CD4-positive, alpha-beta T cell treated with Interleukin-15 for 4 hours (primary cell): ENCODE measurements around the gene NEDD1.

Experiments
- DNase-seq: peaks from one replicate; pipeline ENCODE4 v3.0.0-alpha.2; 2020; ENCODE audit warnings: low spot score

Gene NEDD1, protein sequence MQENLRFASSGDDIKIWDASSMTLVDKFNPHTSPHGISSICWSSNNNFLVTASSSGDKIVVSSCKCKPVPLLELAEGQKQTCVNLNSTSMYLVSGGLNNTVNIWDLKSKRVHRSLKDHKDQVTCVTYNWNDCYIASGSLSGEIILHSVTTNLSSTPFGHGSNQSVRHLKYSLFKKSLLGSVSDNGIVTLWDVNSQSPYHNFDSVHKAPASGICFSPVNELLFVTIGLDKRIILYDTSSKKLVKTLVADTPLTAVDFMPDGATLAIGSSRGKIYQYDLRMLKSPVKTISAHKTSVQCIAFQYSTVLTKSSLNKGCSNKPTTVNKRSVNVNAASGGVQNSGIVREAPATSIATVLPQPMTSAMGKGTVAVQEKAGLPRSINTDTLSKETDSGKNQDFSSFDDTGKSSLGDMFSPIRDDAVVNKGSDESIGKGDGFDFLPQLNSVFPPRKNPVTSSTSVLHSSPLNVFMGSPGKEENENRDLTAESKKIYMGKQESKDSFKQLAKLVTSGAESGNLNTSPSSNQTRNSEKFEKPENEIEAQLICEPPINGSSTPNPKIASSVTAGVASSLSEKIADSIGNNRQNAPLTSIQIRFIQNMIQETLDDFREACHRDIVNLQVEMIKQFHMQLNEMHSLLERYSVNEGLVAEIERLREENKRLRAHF

DNA sequence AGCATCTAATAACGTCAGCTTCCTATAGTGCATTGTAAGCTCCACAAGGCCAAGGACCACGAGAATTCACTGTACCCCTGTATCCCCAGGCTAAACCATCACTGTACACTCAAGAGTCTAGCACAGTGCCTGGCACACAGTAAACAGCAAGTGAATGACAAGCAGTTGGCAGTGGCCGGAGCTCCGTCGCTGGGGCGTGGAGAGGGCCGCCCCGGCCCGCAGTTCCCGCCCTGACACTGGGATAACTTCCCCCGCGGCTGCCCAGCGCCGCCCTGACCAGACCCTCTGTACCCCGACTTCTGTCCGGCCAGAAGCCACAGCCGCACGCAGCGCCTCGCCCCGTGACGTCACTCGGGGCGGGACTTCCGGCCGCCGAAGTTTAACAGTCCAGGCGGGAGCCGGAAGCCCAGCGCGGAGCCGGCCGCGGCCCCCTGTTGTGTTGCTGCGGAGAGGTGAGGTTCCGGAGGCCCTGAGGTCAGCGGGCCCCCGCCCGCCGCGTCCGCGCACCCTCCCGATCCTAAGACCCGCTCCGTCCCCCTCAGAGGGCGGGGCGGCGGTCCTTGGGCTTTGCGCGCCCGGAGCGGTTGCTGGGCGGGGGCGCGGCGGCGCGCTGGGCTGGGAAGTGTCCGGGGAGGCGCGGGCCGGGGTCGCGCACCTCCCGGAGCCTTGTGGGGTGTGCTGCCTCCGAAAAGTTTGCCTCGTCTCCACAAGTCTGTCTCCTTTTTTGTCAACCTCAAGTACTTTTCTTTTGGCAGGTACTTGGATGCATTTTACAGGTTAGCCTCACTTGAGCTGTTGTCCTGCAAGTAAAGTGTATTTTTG lies at the start of gene NEDD1:
TSS of gene NEDD1 (plus strand) at position 409 of the 822 bp plus-strand sequence. CDS start 2,503 bp downstream, outside the sequence.
- DNase-seq, result peak; percentile 80

DNA sequence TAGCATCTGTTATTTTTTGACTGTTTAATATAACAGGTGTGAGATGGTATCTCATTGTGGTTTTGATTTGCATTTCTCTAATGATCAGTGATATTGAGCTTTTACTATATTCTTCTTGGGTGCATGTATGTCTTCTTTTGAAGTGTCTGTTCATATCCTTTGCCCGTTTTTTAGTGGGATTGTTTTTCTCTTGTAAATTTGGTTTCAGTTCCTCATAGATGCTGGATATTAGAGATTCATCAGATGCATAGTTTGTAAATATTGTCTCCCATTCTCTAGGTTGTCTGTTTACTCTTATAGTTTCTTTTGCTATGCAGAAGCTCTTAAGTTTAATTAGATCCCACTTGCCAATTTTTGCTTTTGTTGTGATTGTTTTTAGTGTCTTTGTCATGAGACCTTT lies 48.9 kb upstream of the NEDD1 start:
- DNase-seq, result no peak

DNA sequence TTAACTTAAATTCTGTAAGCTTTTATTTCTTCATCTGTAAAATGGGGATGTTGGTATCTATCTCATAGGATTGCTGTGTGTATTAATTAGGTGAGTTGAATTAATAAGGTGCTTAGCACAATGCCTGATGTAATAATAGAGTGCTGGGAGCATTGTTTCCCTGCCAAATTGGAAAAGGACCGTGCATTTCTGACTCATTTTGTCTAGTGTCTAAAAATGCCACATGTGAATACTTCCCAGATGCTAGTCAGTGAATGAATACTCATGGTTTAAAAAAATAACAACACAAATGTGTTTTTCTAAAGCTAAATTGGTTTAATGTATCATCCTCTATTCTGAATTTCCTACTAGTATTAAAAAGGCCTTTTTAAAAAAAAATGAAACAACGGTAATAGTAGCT lies 45.4 kb upstream of the NEDD1 start:
- no peak for DNase-seq

DNA sequence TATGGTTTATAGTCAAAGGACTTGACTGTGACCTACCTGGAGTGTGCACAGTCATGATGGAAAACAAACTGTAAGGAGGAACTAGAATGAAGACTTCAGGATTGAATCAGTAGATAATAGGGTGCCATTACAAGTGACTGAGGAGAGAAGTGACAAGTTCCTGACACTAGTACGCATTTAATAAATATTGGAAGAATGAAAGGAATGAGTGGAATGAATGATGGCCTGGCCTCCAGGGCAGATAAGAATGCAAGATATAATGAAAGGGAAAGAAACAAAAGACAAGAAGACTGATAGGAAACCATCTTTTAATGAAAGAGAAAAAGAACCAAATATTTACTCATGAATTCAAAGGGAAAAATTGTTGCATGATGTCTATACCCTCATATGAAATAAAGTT lies 44.7 kb upstream of the NEDD1 start:
- no peak for DNase-seq

DNA sequence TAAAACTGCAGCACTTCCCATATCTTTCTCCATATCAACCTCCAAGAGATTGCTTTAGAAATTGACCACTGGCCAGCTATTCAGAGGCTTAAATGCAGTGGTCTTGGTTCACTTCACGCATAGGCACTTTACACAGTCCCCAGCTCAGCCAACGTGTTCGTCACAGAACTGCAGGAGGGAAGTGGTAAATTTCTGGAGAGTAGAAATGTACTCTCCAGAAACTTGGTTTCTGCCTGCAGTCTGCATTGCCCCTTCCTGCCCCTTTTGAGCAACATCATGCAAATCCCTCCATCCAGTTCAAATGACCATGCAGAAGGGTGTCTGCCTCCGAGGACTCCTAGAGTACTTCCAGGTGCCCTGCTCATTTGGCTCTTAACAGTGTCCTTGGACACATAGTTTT lies 42.7 kb upstream of the NEDD1 start:
- DNase-seq, result no peak

DNA sequence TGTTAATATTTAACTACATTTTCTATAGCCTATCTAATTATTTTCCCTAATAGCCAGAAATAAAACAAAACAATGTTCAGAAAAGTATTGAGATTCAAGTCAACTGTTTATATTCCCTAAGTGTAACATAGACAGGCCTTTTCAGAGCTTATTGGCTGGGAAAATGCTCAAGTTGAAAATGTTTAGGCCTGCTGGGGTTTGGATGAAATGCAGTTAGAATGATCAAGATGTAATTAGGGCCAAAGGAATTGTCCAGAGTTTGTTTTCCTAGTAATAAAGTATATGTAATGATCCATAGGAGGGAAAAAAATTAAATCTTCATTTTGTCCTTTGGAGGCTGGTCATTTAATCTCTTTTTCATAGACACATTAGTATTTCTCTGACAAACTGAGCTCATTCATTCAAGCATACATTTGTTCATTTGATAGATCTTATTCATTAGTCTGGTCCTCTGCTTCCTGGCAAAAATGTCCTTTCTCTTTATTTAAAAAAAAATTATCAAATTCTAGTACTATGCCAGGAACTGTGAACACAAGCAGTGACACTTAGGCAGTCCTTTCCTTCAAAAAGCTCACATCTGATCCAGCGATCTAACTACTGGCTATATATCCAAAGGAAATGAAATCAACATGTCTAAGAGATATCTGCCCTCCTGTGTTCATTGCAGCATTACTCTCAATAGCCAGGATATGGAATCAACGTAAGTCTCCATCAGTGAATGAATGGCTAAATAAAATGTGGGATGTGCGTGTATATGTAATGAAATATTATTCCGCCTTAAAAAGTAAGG lies 40.1 kb upstream of the NEDD1 start:
- no peak for DNase-seq

DNA sequence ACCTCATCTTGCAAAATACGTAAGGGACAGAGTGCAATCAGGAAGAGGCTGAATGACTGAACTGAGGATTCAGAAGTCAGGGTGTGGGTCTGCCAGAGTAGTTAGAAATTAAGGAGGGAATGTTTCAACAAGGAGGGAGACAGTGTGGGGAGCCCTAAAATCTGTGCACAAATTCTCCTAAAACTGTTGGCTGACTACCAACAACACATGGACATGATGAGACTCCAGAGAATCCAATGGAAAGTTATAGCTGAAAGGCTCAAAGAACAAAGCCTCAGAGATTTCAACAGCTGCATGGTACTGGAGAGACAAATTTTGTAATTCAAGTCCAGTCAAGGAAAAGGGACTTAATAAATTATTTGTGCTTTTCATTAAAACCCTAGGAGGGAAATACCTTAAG lies 36.1 kb upstream of the NEDD1 start:
- DNase-seq, result no peak

DNA sequence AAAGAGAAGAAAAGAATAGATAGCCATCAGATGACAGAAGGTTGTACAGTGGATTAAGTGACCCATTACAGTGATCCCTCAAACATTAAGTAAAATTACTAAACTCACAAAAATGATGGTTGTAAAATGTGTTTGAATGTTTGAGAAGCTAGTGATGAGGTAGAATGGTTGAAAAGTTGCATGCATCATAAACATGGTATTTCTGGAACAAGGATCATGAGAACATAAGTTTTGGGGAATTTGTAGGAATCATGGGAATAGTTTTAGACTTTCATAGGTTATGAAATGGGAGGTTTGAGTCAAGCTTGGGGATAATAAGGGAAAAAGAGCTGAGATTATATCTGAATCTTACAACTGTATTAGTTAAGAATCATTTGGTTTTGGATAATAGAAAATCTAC lies 34.1 kb upstream of the NEDD1 start:
- DNase-seq, result no peak

DNA sequence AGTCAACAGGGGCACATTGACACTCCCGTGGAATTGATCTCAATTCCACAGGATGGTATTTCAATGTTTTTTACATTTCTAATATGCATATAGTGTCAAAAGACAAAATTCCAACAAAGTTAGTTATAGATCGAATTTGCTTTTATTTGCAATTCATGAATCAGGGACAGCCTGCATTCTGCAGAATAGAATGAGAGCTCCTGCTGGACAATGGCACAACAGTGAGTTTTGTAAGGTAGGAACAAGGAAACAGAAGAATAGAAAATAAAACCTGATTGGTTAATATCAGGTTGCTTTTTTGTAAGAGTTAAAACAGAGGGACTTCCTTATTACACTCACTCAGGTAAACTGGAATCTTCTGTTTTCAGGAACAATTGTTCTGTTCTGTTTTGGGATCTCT lies 32.8 kb upstream of the NEDD1 start:
- DNase-seq, result no peak

DNA sequence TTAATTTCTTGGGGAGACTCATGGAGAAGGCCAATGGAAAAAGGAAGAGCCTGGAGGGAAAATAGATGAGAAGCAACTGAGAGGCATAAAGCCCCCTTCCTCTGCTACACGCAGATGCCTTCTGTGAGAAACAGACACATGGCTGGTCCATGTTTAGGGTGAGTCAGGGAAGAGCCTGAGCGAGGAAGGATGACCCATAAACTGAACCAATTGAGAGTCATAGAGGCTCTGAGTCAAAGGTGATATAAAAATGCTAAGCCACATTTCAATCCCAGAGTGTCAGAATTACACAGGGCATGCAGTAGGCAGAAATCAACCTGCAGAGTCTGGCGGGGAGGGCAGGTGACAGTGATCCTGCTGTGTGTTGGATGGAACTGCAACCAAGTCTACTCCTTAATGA lies 30.1 kb upstream of the NEDD1 start:
- DNase-seq, result no peak

DNA sequence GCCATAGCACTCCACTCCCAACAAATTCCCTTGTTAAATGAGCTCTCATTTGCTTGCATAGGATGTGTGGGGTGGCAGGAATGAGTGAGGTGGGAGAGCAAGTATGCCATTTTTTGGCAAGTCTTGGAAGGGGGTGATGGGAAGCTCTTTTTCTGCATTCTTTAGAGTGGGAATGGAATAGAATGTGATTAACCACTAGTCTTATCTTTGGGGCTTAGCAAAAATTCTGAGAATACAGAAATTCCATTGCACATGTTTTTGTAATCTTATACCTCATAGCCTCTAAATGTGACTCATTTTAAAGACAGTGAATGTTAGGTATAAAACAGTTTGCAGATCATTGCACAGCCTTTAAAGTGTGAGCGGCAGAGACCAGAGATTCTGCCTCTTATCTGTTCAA lies 28.4 kb upstream of the NEDD1 start:
- DNase-seq, result no peak

DNA sequence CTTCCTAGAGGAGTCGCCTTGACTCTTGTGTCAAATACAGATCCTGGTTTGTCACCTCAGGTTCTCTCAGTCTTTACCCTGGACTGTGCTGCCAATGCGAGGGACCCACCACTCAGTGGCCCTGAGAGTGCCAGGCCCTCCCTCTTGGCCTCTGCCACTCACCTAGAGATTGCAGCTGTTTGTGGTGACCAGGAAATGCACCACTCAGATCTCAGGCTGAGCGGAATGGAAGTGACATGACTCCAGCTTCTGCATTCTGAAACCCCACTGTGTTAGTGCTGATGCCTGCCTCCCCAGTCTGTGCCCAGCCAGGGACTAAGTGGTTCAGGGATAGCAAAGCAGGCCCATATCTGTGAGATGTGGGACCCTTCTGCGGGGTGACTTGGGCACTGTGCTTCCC lies 27.8 kb upstream of the NEDD1 start:
- no peak for DNase-seq

DNA sequence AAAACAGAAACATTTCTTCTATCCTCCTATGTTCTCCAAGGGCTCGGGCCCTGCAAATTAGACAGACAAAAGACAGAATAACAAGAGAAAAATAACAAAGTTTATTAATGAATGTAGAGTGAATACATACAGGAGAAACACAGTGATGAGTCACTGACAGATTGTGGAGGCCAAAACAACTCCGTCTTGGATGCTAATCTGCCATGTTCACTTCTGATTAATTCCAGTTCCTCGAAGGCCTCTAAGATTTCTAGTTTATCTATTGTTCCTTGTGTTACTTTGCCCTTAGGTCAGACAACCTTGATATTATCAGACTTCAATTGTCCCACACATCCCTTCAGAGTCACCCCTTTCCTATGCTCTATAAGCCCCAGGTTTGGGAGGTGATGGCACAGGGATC lies 26.8 kb upstream of the NEDD1 start:
- DNase-seq, result no peak

DNA sequence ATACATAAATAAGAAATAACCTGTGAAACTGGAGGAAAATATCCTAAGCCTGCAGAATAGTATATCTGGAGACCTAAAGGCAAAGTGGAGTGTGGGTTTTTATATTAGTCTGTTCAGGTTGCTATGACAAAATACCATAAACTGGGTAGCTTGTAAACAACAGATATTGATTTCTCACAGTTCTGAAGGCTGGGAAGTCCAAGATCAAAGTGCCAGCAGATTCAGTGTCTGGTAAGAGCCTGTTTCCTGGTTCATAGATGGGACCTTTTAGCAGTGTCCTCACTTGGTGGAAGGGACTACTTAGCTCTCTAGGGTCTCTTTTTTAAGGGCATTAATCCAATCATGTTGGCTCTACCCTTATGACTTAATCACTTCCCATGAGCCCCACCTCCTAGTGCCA lies 25.4 kb upstream of the NEDD1 start:
- DNase-seq, result no peak

DNA sequence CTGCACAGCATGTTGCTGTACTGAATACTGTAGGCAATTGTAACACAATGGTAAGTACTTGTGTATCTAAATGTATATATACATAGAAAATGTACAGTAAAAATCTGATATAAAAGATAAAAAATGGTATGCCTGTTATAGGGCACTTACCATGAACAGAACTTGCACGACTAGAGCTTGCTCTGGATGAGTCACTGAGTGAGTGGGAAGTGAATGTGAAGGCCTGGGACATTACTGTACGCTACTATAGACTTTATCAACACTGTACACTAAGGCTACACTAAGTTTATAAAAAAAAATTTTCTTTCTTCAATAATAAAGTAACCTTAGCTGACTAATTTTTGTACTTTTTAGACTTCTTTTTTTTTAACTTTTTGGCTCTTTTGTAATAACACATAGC lies 24.2 kb upstream of the NEDD1 start:
- no peak for DNase-seq

DNA sequence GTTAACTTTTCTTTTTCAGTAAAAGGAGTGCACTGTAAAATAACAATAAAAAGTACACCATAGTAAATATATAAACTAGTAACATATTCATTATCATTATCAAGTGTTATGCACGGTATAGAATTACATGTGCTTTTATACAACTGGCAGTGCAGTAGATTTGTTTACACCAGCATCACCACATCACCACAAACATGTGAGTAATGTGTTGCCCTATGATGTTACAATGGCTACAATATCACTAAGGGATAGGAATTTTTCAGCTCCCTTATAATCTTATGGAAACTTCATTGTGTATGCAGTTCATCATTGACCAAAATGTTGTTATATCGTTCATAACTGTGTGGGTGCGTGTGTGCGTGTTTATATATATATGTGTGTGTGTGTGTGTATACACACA lies 23.5 kb upstream of the NEDD1 start:
- no peak for DNase-seq

DNA sequence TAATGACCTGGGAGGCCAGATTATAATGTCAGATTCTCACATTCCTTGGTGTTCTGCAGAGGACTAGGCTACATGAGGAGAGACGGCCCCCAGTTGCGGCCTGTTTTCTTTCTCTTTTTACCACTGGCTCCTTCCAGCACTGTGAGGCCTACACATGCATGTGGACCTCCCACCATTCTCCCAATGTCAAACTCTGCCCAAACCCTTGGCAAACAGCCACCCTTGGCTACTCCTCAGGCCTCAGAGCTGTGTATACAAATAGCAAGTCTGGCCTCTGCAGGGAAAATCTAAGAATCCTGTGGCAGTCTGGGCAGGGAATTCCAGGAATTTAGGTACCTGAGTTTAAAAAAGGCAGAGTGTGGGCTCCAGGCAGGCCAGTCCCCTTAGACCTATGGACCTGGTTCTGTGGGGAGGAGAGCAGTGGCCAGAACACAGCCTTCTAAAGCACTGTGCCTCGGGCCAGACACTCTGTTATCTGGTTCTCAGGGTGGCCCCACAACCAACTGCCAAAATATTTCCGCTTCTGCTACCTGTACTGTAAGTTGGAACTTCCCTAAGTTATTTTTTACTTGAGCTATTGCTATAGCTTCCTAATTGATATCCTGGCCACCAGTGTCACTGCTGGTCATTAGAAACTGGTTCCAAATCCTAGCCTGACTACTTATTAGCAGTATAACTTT lies 19.9 kb upstream of the NEDD1 start:
- DNase-seq, result no peak

DNA sequence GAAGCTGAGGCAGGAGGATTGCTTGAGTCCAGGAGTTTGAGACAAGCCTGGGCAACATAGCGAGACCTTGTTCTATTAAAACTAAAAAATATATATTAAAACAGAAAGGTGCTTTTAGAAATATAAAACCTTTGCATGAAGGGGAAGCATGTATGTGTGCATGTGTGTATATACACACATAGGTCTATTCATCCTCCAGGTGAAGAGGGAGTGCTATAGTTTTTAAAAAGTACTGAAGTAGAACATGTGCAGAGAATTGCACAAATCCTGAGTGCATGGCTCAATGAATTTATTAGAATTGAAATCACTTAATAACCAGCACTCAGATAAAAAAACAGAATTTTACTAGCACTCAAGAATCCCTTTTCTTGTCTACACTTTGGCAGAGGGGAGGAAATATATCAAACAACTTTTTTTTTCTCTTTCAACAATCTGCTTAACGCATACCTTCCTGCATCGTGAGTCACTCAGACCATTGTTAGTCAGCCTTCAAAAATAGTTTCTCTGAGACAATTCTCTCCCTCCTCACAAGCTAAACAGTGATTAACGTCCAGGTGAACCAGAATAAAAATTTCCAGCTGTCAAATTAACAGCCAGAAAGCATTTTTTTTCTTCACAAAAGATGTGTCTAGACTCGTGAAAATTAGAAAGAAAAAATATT lies 17.7 kb upstream of the NEDD1 start:
- no peak for DNase-seq

DNA sequence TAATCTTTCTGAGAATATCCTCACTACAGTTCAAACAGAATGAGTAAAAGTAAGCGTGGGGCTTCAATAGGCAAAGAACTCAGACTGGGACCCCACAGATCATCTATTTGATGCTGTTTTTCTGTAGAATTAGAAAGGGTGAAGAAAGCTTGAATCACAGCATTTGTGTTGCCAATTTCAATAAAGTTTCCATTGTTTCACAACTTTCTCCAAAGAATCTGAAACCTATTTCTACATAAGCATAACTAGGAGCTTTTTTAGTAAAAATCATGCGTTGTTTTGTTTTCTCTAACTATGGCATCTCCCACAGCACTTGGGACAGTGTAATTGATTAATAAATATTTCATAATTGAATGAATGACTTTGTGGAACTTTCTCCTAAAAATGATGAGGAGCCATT lies 16.7 kb upstream of the NEDD1 start:
- DNase-seq, result no peak

DNA sequence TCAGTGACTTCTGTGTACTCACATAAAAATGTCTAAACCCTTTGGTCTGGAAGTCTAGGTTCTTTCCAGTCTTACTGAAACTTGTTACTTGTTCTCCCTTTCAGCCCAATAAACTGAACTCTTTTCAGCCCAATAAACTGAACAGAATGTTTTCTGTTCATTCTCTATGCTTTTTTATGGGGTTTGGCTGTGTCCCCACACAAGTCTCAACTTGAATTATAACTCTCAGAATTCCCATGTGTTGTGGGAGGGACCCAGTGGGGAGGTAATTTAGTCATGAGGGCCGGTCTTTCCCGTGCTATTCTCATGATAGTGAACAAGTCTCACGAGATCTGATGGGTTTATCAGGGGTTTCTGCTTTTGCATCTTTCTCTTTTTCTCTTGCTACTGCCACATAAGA lies 15.0 kb upstream of the NEDD1 start:
- no peak for DNase-seq

DNA sequence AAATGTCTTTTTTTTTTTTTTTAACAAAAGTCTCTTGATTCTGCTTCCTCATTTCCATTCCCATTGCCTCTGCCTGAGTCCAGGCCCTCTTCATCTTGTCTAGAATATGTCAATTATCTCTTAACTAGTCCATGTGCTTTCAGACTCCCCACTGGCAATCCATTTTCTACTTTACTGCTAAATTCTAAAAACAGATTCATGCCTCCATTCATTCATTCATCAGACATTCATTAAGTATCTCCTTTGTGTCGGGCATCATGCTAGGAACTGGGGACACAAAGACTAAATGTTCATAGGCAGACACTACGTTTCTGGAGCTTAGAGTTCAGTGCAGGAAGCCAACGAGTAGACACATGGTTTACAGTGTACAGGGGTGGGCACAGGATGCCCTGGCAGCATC lies 9.6 kb upstream of the NEDD1 start:
- DNase-seq, result no peak
